ENCODE data around the gene SARNP.

- TF ChIP-seq CTCF (IDR thresholded peaks at IDR 0.05; ENCODE audit: low read length) (no peak), EZH2 (IDR thresholded peaks at IDR 0.05; ENCODE audit: borderline replicate concordance, low read length) (no peak)
These were observed 44.8 kb upstream of the SARNP start for GRCh38 chr12:55862286-55862685.
